ENCODE results near the gene ZNF385B.

DNA sequence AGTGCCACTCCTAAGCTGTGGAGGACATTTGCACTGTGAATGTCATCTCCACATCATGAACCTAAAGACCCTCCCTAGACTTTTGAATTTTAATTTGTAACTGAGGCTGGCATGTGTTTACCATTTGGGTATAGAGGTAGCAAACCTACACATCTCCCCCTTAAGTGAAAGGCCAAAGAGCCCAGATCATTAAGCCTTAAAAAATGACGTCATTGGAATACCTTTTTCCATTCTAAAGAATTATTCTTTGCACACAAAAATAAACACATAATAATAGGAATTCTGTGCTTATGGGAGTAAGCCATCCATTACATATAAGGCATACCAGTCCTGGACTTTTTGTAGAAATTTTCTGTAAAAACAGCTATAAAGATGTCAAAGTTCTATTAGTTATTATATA lies 38.9 kb downstream of the ZNF385B start:
- TF ChIP-seq, protein P1, sequence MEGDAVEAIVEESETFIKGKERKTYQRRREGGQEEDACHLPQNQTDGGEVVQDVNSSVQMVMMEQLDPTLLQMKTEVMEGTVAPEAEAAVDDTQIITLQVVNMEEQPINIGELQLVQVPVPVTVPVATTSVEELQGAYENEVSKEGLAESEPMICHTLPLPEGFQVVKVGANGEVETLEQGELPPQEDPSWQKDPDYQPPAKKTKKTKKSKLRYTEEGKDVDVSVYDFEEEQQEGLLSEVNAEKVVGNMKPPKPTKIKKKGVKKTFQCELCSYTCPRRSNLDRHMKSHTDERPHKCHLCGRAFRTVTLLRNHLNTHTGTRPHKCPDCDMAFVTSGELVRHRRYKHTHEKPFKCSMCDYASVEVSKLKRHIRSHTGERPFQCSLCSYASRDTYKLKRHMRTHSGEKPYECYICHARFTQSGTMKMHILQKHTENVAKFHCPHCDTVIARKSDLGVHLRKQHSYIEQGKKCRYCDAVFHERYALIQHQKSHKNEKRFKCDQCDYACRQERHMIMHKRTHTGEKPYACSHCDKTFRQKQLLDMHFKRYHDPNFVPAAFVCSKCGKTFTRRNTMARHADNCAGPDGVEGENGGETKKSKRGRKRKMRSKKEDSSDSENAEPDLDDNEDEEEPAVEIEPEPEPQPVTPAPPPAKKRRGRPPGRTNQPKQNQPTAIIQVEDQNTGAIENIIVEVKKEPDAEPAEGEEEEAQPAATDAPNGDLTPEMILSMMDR (IDR thresholded peaks at IDR 0.05; ENCODE audit: poor library complexity, severe bottlenecking) = no peak
- TF ChIP-seq POLR2AphosphoS5 (IDR thresholded peaks at IDR 0.05) (no peak), EZH2 (IDR thresholded peaks at IDR 0.05; ENCODE audit: borderline replicate concordance, insufficient read depth, low read length, poor library complexity, severe bottlenecking) (no peak), EP300 (conservative IDR thresholded peaks at IDR 0.05; ENCODE audit: poor library complexity, severe bottlenecking) (no peak), TAF1 (IDR thresholded peaks at IDR 0.05; ENCODE audit: low read depth) (no peak), SMC3 (conservative IDR thresholded peaks at IDR 0.05; ENCODE audit: poor library complexity) (no peak), MXI1 (conservative IDR thresholded peaks at IDR 0.05; ENCODE audit: poor library complexity, severe bottlenecking) (no peak), RAD21 (conservative IDR thresholded peaks at IDR 0.05) (no peak)
- TF ChIP-seq, protein P2, sequence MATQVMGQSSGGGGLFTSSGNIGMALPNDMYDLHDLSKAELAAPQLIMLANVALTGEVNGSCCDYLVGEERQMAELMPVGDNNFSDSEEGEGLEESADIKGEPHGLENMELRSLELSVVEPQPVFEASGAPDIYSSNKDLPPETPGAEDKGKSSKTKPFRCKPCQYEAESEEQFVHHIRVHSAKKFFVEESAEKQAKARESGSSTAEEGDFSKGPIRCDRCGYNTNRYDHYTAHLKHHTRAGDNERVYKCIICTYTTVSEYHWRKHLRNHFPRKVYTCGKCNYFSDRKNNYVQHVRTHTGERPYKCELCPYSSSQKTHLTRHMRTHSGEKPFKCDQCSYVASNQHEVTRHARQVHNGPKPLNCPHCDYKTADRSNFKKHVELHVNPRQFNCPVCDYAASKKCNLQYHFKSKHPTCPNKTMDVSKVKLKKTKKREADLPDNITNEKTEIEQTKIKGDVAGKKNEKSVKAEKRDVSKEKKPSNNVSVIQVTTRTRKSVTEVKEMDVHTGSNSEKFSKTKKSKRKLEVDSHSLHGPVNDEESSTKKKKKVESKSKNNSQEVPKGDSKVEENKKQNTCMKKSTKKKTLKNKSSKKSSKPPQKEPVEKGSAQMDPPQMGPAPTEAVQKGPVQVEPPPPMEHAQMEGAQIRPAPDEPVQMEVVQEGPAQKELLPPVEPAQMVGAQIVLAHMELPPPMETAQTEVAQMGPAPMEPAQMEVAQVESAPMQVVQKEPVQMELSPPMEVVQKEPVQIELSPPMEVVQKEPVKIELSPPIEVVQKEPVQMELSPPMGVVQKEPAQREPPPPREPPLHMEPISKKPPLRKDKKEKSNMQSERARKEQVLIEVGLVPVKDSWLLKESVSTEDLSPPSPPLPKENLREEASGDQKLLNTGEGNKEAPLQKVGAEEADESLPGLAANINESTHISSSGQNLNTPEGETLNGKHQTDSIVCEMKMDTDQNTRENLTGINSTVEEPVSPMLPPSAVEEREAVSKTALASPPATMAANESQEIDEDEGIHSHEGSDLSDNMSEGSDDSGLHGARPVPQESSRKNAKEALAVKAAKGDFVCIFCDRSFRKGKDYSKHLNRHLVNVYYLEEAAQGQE (IDR thresholded peaks at IDR 0.05; ENCODE audit: borderline replicate concordance) = no peak

Measured in neural cell (in vitro differentiated cells).